Tibial nerve (tissue), 4 donors: ENCODE measurements around the gene DHX36.

ENCODE experiments used
- CTCF ChIP-seq, 5 experiments: fragments of 200-600 bp in 3 of 5; fragments of 450-650 bp in 2 of 5; sonication (generic) in 3 of 5; IDR thresholded peaks; one replicate each; pipeline ENCODE4 v1.5.1; 2016 to 2019; ENCODE audit warnings: antibody characterized with exemption in 5 of 5, mild to moderate bottlenecking in 3 of 5, moderate library complexity in 2 of 5
- EP300 ChIP-seq, 2 donors: sonication (generic); formaldehyde crosslinking; IDR thresholded peaks; one replicate each; pipeline ENCODE4 v1.6.1; 2017; ENCODE audit warnings: antibody characterized with exemption in 2 of 2, mild to moderate bottlenecking in 1 of 2

- TF ChIP-seq CTCF (IDR thresholded peaks at IDR 0.05) (no peak), EP300 (IDR thresholded peaks at IDR 0.05) (no peak)
Measured at GRCh38 chr3:154314152-154314551, 10.1 kb downstream of the DHX36 start.
